Upper lobe of left lung (tissue), 4 donors: ENCODE measurements around the gene LGI4.

Experiments used
- CTCF ChIP-seq, 6 experiments: fragments of 450-650 bp in 4 of 6; fragments of 200-600 bp in 2 of 6; sonication (generic) in 2 of 6; IDR thresholded peaks; one replicate each; pipeline ENCODE4 v1.5.1; 2016 to 2019; ENCODE audit warnings: antibody characterized with exemption in 6 of 6
- EP300 ChIP-seq, 4 donors: sonication (generic); formaldehyde crosslinking; IDR thresholded peaks; one replicate each; pipeline ENCODE4 v1.5.1; 2017; ENCODE audit warnings: antibody characterized with exemption in 4 of 4, control low read depth in 2 of 4
- POLR2AphosphoS5 ChIP-seq, 2 donors: sonication (generic); formaldehyde crosslinking; IDR thresholded peaks; one replicate each; pipeline ENCODE4 v1.5.1; 2017; ENCODE audit warnings: antibody characterized with exemption in 2 of 2

GRCh38 chr19:35090506-35091214, 44.2 kb downstream of the LGI4 start:
- TF ChIP-seq CTCF (IDR thresholded peaks at IDR 0.05) (peak; percentile 33 to 66 (median 58)), POLR2AphosphoS5 (IDR thresholded peaks at IDR 0.05) (no peak), EP300 (IDR thresholded peaks at IDR 0.05) (no peak)
